ENCODE data around the gene CLEC16A. TPM values are rescaled to one million over a fixed set of nuclear protein-coding genes. Genes with fewer than 3 reads are reported as not detected.
A peak's percentile ranks its signal among the peaks of the same experiment; 100 is the strongest.

Gene CLEC16A
- polyA plus RNA-seq, 1 experiment: 11.9 TPM

DNA sequence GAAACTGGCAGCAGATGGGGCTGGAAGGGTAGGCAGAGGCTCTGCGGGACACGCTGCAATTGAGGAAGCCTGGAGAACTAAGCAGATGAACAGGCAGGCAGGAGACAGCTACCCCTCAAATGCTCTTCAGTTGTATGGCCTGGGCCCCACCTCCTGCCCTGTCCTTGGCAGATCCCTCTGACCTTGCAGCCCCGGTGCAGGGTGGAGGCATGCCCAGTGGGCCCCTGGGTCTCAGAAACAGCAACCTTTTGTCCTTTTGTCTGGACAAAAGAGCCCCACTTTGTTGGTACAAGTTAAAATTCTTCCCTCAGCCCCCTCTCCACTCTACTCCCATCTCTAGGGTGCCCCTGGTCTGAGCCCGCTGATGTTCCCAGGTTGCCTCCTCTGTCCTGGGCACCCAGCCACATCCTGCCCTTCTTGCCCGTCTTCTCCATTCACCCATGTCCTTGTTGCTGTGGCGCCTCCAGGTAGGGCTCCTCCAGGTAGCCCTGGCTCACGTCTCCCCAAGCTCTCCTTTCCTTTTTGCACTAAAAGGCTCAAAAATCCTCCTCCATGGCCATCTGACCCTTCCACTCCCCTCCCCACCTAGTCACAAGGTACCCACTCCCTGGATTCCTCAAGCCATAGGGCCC, 136.8 kb downstream of the CLEC16A start:
- H3K27ac ChIP-seq (ENCODE audit: low read depth, low read length): peak overlapping the region; percentile 97

DNA sequence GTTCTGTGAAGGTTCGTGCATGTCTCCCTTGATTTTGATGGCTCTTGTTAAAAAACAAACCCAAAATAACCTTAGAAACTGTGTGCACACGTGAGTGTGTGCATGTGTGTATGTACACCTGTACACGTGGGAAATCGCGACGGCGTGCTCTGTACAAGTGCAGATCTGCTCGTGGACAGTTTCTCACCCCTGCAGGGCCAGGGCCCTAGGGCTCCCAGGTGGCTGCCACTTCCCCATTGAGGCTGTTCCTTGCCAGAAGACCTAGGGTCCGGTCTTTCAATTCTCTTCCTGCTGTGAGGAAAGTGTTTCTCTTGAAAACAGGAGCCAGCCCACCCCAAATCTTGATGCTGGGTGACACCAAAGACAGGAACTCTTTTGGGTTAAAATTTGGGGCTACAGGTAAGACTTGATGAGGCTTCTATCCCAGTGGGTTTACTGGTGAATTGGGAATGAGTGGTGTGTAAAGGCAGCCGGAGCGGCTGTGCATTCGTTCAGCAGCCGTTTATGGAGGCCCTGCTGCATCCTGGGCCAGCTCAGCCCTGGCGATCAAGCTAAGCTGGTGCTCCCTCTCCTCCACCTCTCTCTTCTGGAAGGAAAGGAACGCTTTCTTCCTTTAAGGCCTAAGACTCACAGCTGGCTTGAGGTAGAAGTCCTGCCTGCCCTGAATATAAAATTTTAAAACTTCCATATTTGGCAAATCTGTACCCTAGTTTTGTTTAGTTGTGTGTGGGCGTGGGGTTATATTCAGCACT, 137.9 kb downstream of the CLEC16A start:
- TF ChIP-seq, protein P1, sequence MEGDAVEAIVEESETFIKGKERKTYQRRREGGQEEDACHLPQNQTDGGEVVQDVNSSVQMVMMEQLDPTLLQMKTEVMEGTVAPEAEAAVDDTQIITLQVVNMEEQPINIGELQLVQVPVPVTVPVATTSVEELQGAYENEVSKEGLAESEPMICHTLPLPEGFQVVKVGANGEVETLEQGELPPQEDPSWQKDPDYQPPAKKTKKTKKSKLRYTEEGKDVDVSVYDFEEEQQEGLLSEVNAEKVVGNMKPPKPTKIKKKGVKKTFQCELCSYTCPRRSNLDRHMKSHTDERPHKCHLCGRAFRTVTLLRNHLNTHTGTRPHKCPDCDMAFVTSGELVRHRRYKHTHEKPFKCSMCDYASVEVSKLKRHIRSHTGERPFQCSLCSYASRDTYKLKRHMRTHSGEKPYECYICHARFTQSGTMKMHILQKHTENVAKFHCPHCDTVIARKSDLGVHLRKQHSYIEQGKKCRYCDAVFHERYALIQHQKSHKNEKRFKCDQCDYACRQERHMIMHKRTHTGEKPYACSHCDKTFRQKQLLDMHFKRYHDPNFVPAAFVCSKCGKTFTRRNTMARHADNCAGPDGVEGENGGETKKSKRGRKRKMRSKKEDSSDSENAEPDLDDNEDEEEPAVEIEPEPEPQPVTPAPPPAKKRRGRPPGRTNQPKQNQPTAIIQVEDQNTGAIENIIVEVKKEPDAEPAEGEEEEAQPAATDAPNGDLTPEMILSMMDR (IDR thresholded peaks at IDR 0.05; ENCODE audit: low read depth, low read length): no peak
- H3K4me3 ChIP-seq (ENCODE audit: low read depth, low read length): no peak overlapping the region
- POLR2A ChIA-PET: interaction anchor here (1.0 kb wide), 1 partner anchor 173 kb away, joined by 3 read pairs; no protein-coding TSS in a partner anchor
- CTCF ChIA-PET: no interaction called here
- H3K27ac ChIP-seq (ENCODE audit: low read depth, low read length): no peak overlapping the region
- no peak for DNase-seq (ENCODE audit: low read depth, low spot score)
- H3K27me3 ChIP-seq (ENCODE audit: control insufficient read depth, insufficient read depth, low read length): no peaks in the 10 kb centered on the region
- no peaks in the 10 kb centered on the region for H3K9me3 ChIP-seq (ENCODE audit: control insufficient read depth, insufficient read depth, low read length)

More for the DNA sequence above, 136.8 kb downstream of the CLEC16A start:
- Histone ChIP-seq H3K4me3 (ENCODE audit: low read depth, low read length) (no peak overlapping the region), H3K9me3 (ENCODE audit: control insufficient read depth, insufficient read depth, low read length) (no peaks in the 10 kb centered on the region), H3K27me3 (ENCODE audit: control insufficient read depth, insufficient read depth, low read length) (no peaks in the 10 kb centered on the region)
- ChIA-PET CTCF (interaction anchor here (0.8 to 1.3 kb wide), 2 partner anchors 117 to 128 kb away, joined by 3 to 5 read pairs; no protein-coding TSS in a partner anchor), POLR2A (interaction anchor here (1.4 kb wide), 1 partner anchor 175 kb away, joined by 3 read pairs; the partner anchor contains the start of gene SOCS1)
- TF ChIP-seq, protein P1 (IDR thresholded peaks at IDR 0.05; ENCODE audit: low read depth, low read length): no peak
- DNase-seq (ENCODE audit: low read depth, low spot score): no peak

- ChIA-PET POLR2A (interaction anchor here (1.0 kb wide), 1 partner anchor 172 kb away, joined by 3 read pairs; no protein-coding TSS in a partner anchor), CTCF (no interaction called here)
- Histone ChIP-seq H3K9me3 (ENCODE audit: control insufficient read depth, insufficient read depth, low read length) (no peaks in the 10 kb centered on the region), H3K27me3 (ENCODE audit: control insufficient read depth, insufficient read depth, low read length) (no peaks in the 10 kb centered on the region), H3K27ac (ENCODE audit: low read depth, low read length) (peak overlapping the region; percentile 31), H3K4me3 (ENCODE audit: low read depth, low read length) (no peak overlapping the region)
- TF ChIP-seq, protein P1 (IDR thresholded peaks at IDR 0.05; ENCODE audit: low read depth, low read length): 0 out of 2 replicates have a peak, but pooled peaks have one; percentile 2
- no peak for DNase-seq (ENCODE audit: low read depth, low spot score)
Measured at GRCh38 chr16:11082860-11083388, 138.6 kb downstream of the CLEC16A start.

- H3K4me3 ChIP-seq (ENCODE audit: low read depth, low read length): no peak overlapping the region
- ChIA-PET POLR2A (no interaction called here), CTCF (no interaction called here)
- peak overlapping the region; percentile 94 for H3K27ac ChIP-seq (ENCODE audit: low read depth, low read length)
- no peak for DNase-seq (ENCODE audit: low read depth, low spot score)
- TF ChIP-seq, protein P1 (IDR thresholded peaks at IDR 0.05; ENCODE audit: low read depth, low read length): no peak
- no peaks in the 10 kb centered on the region; the same call in 1 of the 2 replicates for H3K9me3 ChIP-seq (ENCODE audit: control insufficient read depth, insufficient read depth, low read length)
- H3K27me3 ChIP-seq (ENCODE audit: control insufficient read depth, insufficient read depth, low read length): no peaks in the 10 kb centered on the region
Measured at GRCh38 chr16:11084484-11084875, 140.1 kb downstream of the CLEC16A start.
